Ovary (tissue), 3 donors: ENCODE results near the gene ZNF662.

Experiments used
- EP300 ChIP-seq: sonication (generic); formaldehyde crosslinking; IDR thresholded peaks from one replicate; pipeline ENCODE4 v1.6.1; 2017; ENCODE audit warnings: antibody characterized with exemption
- POLR2A ChIP-seq: fragments of 450-650 bp; IDR thresholded peaks from one replicate; pipeline ENCODE4 v1.6.1; 2017; ENCODE audit warnings: antibody characterized with exemption, mild to moderate bottlenecking, moderate library complexity
- TF ChIP-seq, protein P1 (sequence below), 3 donors: fragments of 450-650 bp in 2 of 3; fragments of 200-600 bp in 1 of 3; IDR thresholded peaks; one replicate each; pipeline versions ENCODE4 v1.5.1 to v1.8.0; 2016 to 2022; ENCODE audit warnings: antibody characterized with exemption in 3 of 3, mild to moderate bottlenecking in 1 of 3
- donor health status: DM: no; HTN: no; CAD: no.

DNA sequence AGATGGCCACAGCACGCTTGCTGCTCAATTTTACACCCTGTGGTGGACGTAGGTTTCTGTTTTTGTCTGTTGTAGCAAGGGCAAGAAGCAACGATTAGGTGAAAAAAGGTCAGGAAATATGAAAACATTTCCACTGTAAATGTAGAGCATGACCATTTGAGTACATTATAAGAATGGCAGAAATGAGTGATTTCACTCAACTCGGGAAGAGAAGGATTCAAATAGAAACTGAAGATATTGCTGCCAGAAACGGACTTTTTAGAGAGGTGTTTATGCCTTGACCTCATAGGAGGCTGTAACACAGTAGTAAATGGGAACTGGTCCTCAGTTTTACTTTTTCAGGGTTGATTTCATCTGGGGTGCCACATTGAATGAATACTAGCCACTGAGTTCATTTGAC is 40.1 kb downstream of the ZNF662 start:
- TF ChIP-seq, protein P1, sequence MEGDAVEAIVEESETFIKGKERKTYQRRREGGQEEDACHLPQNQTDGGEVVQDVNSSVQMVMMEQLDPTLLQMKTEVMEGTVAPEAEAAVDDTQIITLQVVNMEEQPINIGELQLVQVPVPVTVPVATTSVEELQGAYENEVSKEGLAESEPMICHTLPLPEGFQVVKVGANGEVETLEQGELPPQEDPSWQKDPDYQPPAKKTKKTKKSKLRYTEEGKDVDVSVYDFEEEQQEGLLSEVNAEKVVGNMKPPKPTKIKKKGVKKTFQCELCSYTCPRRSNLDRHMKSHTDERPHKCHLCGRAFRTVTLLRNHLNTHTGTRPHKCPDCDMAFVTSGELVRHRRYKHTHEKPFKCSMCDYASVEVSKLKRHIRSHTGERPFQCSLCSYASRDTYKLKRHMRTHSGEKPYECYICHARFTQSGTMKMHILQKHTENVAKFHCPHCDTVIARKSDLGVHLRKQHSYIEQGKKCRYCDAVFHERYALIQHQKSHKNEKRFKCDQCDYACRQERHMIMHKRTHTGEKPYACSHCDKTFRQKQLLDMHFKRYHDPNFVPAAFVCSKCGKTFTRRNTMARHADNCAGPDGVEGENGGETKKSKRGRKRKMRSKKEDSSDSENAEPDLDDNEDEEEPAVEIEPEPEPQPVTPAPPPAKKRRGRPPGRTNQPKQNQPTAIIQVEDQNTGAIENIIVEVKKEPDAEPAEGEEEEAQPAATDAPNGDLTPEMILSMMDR (IDR thresholded peaks at IDR 0.05) = no peak
- TF ChIP-seq EP300 = no peak
- no peak for TF ChIP-seq POLR2A
